Stimulated activated CD8-positive, alpha-beta memory T cell treated with anti-CD3 and anti-CD28 coated beads, Interleukin-12 subunit alpha, Interleukin-12 subunit beta, amount 100 ng/mL, for 24 hours (primary cell): ENCODE measurements around the gene APOBEC3B.
"Not testable (repeated sequence)": the region's sequence is repeated elsewhere in the genome, so short reads cannot be mapped to it uniquely, and the experiment has no call there.

ENCODE experiments used
- DNase-seq: peaks from one replicate; pipeline ENCODE4 v3.0.0-alpha.2; 2020; ENCODE audit errors: extremely low read depth

APOBEC3B gene

DNA sequence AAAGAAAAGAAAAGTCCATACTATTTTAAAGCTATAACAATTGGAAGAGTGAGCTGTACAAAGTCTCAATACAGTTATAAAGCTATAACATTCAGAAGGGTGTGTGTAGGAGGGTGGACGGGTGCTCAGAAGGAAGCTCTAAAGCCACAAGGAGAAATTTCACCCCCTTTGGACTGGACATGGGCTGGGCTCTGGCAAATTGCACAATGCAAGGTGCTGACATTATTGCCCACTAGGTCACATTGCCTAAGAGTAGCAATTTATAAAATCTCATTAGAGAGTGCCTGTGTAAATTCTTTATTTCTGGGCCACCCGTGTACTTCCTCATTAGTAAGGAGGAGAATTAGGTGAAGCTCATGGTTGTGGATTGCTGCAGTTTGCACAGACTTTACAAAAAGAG lies 30.4 kb upstream of the APOBEC3B start:
- DNase-seq = no peak

DNA sequence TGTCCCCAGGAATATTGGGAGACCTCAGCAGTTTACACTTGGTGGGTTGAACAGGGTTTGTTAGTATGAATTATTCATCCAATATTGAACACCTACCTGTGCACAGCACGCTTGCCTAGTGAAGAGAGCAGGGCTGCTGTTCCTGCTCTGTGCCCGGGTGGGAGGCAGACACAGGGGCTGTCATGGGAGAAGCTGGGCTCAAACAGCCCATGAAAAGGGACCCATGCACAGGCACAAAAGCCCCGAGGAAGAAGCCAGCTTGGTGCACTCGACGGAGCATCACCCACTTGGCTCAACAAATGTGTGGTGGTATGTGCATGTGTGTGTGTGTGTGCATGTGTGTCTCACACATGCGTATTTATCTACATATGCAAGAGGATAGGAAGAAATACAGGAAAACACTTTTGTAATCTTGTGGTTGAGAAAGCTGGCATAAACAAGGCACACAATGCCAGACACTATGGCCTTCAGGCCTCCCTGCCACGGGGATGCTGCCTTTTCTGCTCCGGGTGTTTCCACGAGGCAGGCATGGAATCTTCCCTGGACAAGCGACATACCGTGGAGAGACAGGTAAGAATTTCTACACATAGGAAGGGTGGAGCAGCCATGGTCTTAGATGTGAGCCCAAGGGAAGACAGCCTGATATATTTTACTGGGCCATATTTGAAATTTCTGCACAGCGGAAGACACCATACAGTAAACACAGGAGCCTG lies 29.7 kb upstream of the APOBEC3B start:
- DNase-seq = no peak

DNA sequence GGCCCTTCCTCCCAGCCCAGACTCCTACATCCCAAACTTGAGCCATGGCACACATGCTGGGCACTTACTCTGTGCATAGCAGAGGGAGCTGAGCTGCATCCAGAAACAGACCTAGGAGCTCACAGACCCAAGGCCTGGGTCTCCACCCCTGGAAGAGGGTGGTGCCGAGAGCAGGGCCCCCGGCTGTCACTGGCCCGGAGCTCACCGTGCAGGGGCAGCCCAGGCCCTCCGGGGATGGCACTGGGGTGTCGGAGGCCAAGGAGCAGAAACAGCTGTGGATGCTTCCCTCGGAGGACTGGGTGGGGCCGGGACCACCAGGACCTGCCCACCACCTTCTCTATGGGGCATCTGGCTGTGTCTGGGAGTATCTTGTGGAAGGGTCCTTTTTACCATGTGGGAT lies 29.1 kb upstream of the APOBEC3B start:
- no peak for DNase-seq

DNA sequence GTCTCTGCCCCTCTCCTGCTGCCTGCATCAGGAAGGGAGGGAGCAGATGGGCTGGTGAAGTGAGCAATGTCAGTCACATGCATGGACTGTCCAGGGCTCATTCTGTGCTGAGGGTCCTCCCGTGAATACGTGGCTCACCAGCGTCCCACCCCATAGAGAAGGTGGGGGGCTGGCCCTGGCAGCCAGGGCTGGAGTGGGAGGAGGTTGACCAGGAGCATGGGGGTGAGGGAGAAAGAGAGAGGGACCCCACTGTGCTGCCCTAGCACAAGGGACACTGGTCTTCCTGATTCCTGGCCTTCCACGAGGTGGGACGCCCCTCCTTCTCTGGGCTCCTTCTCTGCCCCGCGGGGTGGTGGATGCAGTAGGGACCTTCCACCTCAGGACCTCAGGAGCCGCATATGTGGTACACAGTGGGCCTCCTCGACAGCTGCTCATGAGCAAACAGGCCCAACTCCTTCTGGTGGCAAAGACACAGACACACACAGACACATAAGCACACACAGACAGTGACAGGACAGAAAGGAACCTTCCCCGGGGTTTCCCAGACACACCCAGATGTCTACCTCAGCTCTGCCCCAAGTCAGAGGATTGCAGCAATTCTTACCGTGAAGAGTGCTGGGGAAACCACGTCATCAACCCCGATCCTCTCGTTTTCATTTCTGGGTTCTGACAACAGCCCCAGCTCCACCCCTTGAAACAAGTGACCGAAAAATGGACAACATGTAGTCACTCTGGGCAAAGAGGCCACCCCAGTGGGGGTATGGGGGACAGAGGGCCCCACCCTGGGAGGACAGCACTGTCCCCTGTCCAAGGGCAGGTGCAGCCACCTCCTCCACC lies 28.4 kb upstream of the APOBEC3B start:
- DNase-seq = peak; percentile 43

DNA sequence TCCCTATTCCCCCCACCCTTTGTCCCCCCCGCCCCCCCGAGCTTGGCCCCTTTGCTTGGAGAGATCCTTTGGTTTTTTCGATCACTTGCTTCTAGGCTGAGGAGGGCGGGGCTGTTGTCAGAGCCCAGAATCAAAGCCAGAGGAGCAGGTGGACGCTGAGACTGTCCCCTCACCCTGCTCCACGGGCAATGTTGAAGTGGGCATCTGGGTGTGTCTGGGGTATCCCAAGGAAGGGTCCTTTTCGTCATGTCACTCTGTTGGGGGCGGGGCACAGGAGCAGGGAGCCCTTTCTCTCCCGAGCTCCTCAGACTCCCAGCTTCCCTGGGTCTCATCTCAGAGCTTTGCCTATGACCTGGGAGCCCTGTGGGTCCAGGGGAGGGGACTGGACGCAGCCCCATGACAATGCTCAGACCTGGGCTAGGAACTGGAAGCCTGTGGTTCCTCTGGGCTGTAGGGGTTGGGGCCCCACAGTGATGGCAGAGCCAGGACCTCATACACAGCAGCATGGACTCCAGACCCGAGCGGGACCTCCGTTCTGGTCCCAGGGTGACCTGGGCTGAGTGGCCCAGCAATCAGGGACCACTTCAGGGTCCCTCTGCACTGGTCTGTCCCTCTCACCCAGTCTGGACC lies 27.6 kb upstream of the APOBEC3B start:
- no peak for DNase-seq

DNA sequence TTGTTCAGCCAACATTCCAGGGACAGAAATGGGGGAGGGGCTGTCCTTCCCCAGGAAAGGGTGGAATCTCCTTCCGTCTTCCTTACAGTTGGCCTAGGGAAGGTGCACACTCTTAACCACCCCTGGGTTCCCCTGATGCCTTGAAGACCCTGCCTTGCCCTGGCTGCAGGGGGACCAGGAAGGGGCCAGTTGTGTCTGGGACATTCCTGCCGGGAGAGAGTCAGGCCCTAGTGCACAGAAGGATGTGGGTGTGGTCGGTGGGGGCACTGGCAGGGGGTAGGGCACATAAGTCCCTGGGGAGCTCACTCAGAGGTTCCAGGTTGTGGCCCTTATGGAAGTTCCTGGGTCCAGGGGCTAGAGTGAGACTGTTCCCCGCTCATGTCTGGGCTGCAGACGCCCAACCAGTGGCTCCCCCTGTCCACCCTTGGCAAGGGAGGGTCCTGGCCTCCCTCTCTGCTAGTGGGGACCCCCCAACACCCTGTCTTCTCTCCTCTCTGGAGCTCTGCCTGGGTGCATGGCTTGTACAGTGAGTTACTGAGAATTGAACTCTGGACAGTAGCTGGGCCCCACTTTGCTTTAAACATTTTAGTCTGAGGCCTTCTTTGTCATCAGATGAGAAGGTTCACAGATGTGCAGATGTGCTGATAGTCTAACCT lies 26.8 kb upstream of the APOBEC3B start:
- no peak for DNase-seq

DNA sequence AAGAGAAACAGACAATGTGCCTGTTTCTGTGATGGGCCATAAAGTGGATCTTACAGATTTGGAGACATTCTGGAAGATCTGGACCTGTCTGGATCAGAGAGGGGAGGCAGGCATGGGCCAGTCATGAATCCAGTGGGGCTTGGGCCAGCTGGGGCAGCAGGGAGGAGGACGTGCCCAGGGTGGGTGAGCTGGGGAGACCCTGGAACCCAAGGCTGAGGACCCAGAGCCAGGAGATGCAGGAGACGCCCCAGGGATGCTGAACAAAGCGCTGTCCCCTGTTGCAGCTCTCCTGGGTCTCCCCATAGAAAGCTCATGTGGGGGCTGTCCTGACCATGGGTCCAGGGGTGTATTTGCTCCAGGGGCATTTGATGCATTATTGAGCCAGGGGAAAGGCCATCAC lies 26.2 kb upstream of the APOBEC3B start:
- DNase-seq = no peak

DNA sequence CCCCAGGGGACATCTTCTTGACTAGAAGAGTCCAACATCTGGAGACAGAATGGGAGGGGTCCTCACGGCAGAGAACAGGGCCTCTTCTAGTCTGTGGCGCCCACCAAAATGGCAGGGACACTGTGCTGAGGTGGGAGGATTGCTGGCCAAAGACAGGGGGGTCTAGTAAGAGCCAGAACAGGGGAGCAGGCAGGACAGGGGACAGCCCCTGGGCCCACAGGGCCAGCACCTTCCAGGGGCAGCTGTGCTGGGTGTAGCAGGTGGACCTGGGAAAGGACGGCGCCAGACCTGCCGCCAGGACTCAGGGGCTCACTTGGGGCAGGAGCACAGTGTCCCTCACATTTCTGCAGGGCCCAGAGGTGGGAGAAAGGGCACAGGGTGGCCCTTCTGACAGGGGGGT lies 25.6 kb upstream of the APOBEC3B start:
- no peak for DNase-seq

DNA sequence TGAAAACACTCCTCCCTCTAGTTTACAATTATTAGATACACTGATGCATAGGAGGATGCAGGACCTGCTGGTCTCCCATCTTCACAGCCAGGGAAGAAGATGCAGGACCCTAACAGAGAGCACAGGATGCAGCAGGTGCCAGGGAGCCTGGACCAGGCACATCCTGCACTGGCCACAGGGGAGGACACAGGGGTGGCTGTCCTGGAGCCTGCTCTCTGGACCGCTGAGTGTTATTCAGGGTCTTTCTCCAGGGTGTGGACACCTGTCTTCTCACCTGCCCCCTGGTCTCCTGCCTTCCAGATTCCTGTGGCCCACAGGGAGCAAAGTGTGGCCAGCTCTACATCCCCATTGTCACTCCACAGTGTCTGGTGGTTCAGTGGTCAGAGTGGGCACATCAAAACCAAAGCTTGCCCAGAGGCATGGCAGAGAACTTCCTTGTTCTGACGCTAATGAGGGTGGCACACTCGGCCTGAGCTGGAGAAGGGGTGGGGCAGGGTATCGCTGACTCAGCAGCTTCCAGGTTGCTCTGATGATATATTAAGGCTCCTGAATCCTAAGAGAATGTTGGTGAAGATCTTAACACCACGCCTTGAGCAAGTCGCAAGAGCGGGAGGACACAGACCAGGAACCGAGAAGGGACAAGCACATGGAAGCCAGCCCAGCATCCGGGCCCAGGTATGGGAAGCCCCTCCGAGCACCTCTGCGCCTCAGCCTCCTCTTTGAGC lies 24.9 kb upstream of the APOBEC3B start, which contains the start of gene APOBEC3A:
TSS of gene APOBEC3A (plus strand) at position 564 of the 725 bp plus-strand sequence. CDS start at position 647, 83 bp downstream.
- DNase-seq = no peak

DNA sequence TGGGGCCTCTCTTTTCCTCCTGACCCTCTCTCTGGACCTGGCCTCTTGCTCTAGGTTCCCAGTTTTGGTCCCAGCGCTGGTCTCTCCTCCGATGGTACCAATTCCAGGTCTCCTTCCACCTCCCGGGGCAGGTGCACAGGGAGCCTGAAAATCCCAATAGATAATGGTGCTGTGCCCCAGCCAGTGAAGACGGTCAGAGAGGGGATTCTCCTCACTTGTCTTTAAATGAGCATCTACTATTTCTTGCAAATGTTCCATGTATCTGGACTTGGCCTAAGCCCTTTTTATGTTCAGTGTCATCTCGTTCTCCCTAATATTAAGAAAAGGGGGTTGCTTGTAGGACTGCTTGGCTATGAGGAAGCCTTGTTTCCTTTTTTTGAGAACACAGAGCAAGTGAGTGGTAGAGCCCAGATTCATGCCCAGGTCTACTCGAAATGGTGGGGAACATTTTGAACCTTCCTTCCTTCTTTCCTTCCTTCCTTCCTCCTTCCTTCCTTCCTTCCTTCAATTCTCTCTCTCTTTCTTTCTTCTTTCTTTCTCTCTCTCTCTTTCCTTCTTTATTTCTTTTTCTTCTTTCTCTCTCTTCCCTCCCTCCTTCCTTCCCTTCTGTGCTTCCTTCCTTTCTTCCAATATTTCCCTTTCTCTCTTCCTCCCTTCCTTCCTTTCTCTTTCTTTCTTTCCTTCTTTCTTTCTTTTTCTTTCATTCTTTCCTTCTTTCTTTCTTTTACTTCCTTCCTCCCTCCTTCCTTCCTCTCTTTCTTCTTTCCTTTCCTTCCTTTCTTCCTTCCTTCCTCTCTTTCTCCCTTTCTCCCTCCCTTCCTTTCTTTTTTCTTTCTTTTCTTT lies 24.1 kb upstream of the APOBEC3B start:
- DNase-seq = no peak

DNA sequence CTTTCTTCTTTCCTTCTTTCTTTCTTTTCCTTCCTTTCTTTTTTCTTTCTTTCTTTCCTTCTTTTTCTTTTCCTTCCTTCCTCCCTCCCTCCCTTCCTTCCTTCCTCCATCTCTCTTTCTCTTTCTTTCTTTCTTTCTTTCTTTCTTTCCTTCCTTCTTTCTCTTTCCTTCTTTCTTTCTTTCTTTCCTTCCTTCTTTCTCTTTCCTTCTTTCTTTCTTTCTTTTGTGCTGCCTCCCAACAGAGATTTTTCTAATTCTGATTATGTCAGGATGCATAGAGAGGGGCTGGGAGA lies 23.6 kb upstream of the APOBEC3B start:
- not testable (repeated sequence) for DNase-seq

DNA sequence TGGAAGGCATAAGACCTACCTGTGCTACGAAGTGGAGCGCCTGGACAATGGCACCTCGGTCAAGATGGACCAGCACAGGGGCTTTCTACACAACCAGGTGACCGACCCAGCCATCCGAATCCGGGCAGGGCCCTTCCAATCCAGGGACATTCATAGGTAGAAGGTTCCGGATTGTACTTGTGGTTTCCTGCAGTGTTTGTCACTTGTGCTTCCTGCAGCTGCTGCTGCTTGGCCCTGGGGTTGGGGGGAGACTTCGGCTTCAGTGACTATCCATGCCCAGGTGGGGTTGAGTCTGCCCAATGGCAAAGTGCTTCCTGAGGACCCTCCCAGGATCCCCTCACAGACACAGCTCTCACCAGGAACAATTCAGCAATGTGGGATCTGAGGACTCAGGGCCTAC lies 22.6 kb upstream of the APOBEC3B start:
- DNase-seq = no peak

DNA sequence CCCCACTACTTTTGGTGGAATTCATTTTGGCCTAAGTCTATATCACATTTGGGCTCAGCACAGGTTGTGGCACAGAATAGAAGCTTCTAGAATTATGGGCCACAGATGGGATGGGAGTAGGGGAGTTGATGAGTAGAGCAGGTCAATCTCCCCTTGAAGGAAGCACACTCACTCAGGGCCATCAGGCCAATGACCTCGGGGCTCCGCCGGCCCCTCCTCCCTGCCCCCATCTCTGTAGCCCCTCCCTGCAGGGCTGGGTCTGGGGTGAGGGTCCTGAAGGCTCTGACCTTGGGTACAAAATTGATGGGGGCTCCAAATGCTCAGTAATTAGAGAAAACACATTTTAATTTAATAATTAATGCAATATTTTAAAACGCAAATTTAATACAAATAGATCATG lies 21.5 kb upstream of the APOBEC3B start:
- not testable (repeated sequence) for DNase-seq

DNA sequence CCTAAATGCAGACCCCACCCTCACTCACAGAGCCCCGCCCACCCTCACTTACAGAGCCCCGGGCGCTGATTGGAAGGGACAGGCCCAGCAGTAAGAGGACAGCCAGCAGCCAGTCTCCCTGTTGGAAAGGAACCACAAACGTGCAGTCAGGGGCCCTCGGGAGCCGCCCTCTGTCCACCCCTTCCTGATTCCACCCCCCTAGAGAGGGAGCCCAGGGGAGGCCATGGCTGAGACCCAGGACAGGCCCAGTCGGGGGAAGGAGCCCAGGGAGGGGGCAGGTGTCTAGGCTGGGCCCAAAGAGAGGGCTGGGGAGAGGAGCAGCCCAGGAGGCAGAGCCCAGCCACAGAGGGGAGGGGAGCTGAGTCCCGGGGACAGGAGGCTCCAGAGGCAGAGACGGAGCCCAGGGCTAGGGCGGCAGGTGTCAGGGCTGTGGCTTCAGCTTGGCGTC lies 18.8 kb upstream of the APOBEC3B start:
- DNase-seq = not testable (repeated sequence)

DNA sequence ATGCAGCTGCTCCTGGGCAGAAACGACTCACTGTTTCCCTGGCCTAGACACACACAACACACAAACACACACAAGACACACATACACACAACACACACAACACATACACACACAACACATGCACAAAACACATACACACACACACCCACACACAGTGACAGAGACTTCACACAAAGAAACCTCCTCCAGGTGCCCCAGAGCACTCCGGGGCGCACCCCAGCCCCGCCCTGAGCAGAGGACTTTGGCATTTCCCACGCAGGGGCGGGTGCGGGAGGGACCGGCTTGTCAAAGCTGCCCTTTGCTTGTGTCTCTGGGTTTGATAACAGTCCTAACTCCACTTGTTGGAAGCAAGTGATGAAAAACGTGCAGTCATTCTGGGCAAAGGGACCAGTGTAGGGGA lies 18.3 kb upstream of the APOBEC3B start:
- DNase-seq = no peak

DNA sequence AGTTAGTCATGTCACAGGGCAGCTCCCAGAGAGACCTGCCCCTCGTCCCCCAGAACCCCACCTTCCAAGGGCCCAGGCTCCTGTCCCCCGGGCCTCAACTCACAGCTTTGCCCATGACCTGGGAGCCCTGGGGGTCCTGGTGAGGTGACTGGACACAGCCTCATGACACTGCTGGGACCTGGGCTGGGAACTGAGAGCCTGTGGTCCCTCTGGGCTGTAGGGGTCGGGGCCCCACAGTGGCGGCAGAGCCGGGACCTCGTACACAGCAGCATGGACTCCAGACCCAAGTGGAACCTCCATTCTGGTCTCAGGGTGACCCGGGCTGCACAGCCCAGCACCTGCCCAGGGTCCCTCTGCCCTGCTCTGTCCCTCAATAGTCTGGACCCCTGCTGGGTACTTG lies 17.8 kb upstream of the APOBEC3B start:
- DNase-seq = no peak

DNA sequence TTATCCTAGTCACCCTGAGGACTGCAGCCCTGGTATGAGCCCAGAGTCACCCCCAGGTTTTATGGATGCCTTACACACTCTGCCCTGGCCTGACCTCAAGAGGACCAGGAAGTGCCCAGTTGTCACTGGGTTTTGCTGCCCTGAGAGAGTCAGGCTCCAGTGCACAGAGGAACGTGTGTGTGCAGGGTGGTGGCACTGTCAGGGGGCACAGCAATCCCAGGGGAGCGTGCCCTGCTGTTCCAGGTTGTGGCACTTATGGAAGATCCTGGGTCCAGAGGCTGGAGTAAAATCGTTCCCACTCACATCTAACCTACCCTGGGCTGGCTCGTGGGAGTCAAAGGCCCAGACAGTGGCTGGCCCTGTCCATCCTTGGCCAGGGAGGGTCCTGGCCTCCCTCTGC lies 17.2 kb upstream of the APOBEC3B start:
- no peak for DNase-seq

DNA sequence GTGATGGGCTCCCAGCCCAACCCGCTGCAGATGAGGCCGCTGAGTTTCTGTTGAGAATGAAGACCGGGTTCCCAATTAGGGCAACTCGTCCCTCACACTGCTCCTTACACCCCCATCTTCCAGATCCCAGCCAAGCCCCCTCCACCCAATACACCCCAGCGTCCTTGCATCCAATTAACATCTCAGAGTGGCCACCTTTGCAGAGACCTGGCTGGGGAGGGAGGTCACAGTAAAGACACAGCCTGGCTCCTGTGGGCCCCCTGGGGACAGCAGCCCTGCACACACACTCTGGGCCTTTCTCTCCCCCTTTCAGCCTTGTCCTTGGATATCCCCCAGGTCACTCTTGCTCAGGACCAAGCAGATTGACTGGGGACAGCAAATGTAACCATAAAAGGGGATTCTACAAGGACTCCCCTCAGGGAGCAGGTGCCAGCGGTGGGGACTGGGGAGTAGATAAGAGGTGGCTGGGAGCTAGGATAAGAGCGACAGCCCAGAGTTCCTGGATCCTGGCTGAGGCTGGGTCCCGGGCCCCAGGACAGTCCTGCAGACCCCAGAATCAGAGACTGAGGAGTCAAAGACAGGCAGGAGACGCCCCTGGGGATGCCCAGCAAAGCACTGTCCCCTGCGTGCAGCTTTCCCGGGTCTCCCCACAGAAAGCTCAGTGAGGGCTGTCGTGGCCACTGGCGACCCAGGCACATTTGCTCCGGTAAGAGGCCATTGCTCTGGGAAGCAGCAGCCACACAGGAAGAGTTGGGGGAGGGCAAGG lies 16.4 kb upstream of the APOBEC3B start:
- no peak for DNase-seq

DNA sequence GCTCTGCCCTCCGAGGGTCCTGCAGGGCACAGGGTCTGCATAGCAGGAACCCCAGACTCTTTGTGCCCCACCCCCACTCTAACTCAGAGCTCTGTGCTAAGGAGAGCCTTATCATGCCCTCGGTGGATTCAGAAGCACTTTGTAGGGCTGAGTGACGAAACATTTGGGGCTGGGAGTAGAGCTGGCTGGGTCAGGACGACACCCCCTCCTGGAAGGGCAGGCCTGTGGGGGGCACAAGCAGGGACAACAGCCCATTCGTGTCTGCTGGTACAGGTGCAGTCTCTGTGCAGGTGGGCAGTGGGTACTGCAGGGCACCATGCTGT lies 15.8 kb upstream of the APOBEC3B start:
- DNase-seq = no peak

DNA sequence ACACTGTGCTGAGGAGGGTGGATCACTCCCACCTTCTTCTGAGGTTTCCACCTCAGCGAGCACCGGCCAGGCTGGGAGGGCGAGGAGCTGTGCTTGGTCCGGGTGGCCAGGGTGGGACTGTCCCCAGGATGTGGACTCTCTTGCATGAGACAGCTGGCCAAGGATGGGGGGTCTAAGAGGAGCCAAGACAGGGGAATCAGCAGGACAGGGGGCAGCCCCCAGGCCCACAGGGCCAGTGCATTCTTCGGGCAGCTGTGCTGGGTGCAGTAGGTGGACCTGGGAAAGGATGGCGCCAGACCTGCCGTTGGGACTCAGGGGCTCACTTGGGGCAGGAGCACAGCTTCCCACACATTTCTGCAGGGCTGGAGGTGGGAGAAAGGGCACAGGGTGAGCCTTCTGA lies 15.2 kb upstream of the APOBEC3B start:
- no peak for DNase-seq
